GM12892 (cell line): ENCODE measurements around the gene INPP5A.

Experiments
- POLR2AphosphoS5 ChIP-seq: IDR thresholded peaks from 2 replicates; pipeline ENCODE4 v1.6.1; 2011; ENCODE audit warnings: low read depth, low read length, control low read depth
- TAF1 ChIP-seq: IDR thresholded peaks from 2 replicates; pipeline ENCODE4 v1.6.1; 2011; ENCODE audit warnings: low read depth, mild to moderate bottlenecking, control low read depth, low read length, borderline replicate concordance

GRCh38 chr10:132509506-132510173 is 27.9 kb upstream of the INPP5A start:
- TF ChIP-seq POLR2AphosphoS5 (no peak), TAF1 (no peak)
